VCaP (cell line): ENCODE data around the gene PATL2.

Experiments
- H3K27ac ChIP-seq: fragments of 450-650 bp; 2 replicates; pipeline ENCODE4 v1.5.1; 2017
- TF ChIP-seq, protein P1 (sequence below): fragments of 450-650 bp; conservative IDR thresholded peaks from 2 replicates; pipeline ENCODE4 v1.5.1; 2017; ENCODE audit warnings: mild to moderate bottlenecking, moderate library complexity

The PATL2 gene

DNA sequence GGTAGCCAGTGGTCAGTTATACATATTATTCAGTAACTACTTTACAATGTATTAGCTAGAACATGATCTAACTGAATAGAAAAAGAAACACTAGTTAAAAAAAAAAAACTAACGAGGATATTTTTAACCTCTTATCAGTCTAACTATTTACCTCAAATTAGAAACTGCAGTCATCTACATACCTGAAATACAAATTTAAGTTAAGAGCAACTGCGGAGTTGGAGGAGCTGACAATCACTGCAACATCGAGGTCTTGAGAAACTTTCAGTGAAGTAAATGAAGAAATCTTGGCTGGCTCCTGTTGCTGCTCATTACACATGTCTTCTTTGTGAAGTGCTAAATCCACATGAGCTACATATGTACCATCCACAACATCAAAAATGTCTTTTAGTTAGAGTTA is 54.2 kb downstream of the PATL2 start:
- TF ChIP-seq, protein P1, sequence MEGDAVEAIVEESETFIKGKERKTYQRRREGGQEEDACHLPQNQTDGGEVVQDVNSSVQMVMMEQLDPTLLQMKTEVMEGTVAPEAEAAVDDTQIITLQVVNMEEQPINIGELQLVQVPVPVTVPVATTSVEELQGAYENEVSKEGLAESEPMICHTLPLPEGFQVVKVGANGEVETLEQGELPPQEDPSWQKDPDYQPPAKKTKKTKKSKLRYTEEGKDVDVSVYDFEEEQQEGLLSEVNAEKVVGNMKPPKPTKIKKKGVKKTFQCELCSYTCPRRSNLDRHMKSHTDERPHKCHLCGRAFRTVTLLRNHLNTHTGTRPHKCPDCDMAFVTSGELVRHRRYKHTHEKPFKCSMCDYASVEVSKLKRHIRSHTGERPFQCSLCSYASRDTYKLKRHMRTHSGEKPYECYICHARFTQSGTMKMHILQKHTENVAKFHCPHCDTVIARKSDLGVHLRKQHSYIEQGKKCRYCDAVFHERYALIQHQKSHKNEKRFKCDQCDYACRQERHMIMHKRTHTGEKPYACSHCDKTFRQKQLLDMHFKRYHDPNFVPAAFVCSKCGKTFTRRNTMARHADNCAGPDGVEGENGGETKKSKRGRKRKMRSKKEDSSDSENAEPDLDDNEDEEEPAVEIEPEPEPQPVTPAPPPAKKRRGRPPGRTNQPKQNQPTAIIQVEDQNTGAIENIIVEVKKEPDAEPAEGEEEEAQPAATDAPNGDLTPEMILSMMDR = no peak
- no peak overlapping the region for H3K27ac ChIP-seq

DNA sequence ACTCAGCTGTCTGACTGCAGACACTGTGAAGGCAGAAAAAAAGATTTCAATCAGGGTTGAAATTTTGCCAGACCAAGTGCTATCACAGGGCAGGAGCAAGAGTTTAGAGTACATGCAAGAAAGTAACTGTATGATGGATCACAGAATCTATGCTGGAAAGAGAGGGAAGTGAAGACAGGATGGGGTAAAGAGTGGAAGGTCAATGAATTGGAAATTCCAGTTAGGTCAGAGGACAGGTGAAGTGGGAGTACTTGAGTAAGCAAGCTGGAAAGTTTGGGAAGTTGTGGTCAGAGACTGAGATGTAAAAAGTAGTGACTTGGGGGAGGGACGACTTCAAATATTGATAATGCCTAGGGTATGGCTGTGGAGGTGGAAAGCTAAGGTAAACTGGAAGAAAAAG is 54.8 kb downstream of the PATL2 start:
- no peak overlapping the region for H3K27ac ChIP-seq
- TF ChIP-seq, protein P1 = no peak

GRCh38 chr15:44654858-44655257 is 56.3 kb downstream of the PATL2 start:
- H3K27ac ChIP-seq = no peak overlapping the region
- TF ChIP-seq, protein P1 = no peak

DNA sequence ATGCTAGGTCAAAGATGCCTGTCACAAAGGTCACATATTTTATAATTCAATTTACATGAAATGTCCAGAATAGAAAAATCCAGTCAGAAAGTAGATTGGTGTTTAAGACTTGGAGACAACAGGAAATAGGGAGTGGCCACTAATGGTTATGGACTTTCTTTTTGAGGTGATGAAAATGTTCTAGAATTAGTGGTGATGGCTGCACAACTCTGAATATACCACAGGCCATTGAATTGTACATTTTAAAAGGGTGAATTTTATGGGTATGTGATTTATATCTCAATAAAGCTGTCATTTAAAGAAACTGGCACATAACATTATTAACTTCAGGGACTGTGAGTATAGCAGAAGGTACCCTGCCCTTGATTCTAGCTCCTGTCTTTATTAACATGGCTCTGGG is 63.5 kb downstream of the PATL2 start:
- TF ChIP-seq, protein P1 = no peak
- H3K27ac ChIP-seq = no peak overlapping the region

DNA sequence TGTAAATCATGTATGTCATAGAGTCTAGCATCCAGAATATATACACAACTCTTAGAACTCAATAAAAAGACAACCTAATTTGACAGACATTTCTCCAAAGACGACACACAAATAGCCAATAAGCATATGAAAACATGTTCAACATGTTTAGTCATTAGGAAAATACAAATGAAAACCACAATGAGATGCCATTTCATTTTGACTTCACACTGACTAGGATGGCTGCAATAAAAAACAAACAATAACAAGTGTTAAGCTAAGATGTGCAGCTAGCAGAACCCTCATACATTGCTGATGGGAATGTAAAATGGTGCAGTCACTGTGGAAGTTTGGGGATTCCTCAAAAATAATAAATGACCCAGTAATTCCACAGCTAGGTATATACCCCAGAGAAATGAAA is 64.1 kb downstream of the PATL2 start:
- TF ChIP-seq, protein P1 = no peak
- H3K27ac ChIP-seq = no peak overlapping the region

DNA sequence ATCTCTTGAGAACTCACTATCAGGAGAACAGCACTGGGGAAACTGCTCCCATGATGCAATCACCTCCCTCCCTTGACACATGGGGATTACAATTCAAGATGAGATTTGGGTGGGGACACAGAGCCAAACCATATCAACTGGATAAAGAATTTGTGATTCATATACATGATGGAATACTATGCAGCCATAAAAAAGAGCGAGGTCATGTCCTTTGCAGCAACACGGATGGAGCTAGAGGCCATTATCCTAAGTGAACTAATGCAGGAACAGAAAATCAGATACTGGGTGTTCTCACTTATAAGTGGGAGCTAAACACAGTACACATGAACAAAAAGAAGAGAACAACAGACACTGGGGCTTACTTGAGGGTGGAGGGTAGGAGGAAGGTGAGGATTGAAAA is 64.7 kb downstream of the PATL2 start:
- no peak overlapping the region for H3K27ac ChIP-seq
- TF ChIP-seq, protein P1 = no peak

- TF ChIP-seq, protein P1 = no peak
- no peak overlapping the region for H3K27ac ChIP-seq
These were observed 69.5 kb downstream of the PATL2 start for GRCh38 chr15:44641651-44642050.

GRCh38 chr15:44636976-44637375 is 74.1 kb downstream of the PATL2 start:
- H3K27ac ChIP-seq = no peak overlapping the region
- TF ChIP-seq, protein P1 = no peak
